Body of pancreas (tissue), 4 donors: Measurements from ENCODE around the gene MFSD1. TPM values are rescaled to one million over a fixed set of nuclear protein-coding genes. Genes with fewer than 3 reads are reported as not detected.

Experiments
- ATAC-seq: fragments of 150-250 bp; one replicate; pipeline ENCODE4 v1.9.1; 2016
- DNase-seq, 4 donors: peaks; one replicate each; pipeline ENCODE4 v3.0.0-alpha.2; 2019
- H3K27ac ChIP-seq, 4 donors: fragments of 200-600 bp; sonication (generic); 1 replicate in 3 of 4; 2 replicates in 1 of 4; pipeline versions ENCODE4 v1.5.1 to v1.6.1; 2016 to 2019; ENCODE audit warnings: mild to moderate bottlenecking in 1 of 4, mixed read lengths in 1 of 4, moderate library complexity in 1 of 4
- H3K27me3 ChIP-seq, 2 donors: fragments of 200-600 bp; sonication (generic); one replicate each; pipeline ENCODE4 v1.6.0; 2016; ENCODE audit warnings: mild to moderate bottlenecking in 1 of 2
- H3K36me3 ChIP-seq, 2 donors: fragments of 200-600 bp; sonication (generic); replicated peaks in 1 of 2; 2 replicates each; pipeline ENCODE4 v1.5.1; 2016; ENCODE audit warnings: low read depth in 2 of 2; ENCODE audit not compliant: insufficient read depth in 1 of 2
- H3K4me1 ChIP-seq: fragments of 200-600 bp; sonication (generic); one replicate; pipeline ENCODE4 v1.6.0; 2016
- H3K4me3 ChIP-seq, 2 donors: fragments of 200-600 bp; sonication (generic); 1 replicate in 1 of 2; 2 replicates in 1 of 2; pipeline ENCODE4 v1.5.1; 2016 to 2019
- H3K9me3 ChIP-seq, 3 donors: fragments of 200-600 bp; sonication (generic); 1 replicate in 2 of 3; 2 replicates in 1 of 3; pipeline ENCODE4 v1.5.1; 2016
- CTCF ChIP-seq, 7 experiments: fragments of 450-650 bp in 4 of 7; fragments of 200-600 bp in 3 of 7; sonication (generic) in 3 of 7; IDR thresholded peaks; one replicate each; pipeline ENCODE4 v1.5.1; 2016 to 2019; ENCODE audit warnings: antibody characterized with exemption in 7 of 7
- POLR2A ChIP-seq, 3 donors: fragments of 450-650 bp; IDR thresholded peaks; one replicate each; pipeline ENCODE4 v1.6.1; 2016; ENCODE audit warnings: antibody characterized with exemption in 3 of 3, mild to moderate bottlenecking in 2 of 3
- WGBS, 2 donors: methylation state at CpG; one replicate each; pipeline ENCODE4 v1.1.5; 2017; 5-methylcytosine and 5-hydroxymethylcytosine counted together
- intact Hi-C: fragments of 100-400 bp; cut with DNase I; formaldehyde crosslinking; loops from one replicate; pipeline ENCODE4 v1.15.1; 2023
- total RNA-seq, 2 donors: library from RNA; depleted of rRNA; stranded (reverse); fragments of >200 nt; gene quantifications; one replicate each; pipeline ENCODE4 v1.1.0, GENCODE V29; 2016

The MFSD1 gene
- total RNA-seq, 2 donors from 2014 or later, result 33.3 to 54.2 TPM

GRCh38 chr3:158762701-158763100, 39.2 kb upstream of the MFSD1 start:
- Histone ChIP-seq H3K4me1 (peaks cover 3% of the 10 kb centered on the region), H3K27ac (no peak overlapping the region), H3K9me3 (no peaks in the 10 kb centered on the region), H3K27me3 (no peaks in the 10 kb centered on the region), H3K36me3 (no peaks in the 10 kb centered on the region), H3K4me3 (no peak overlapping the region)
- intact Hi-C loops, result no loop called here
- peak; percentile 33 for ATAC-seq
- TF ChIP-seq POLR2A (IDR thresholded peaks at IDR 0.05), result no peak
- no peak for TF ChIP-seq CTCF (IDR thresholded peaks at IDR 0.05)
- WGBS, 2 donors, result 73 to 80% methylated on average over 4 of the region's 4 CpGs
- DNase-seq, result no peak

GRCh38 chr3:158763421-158763820, 38.4 kb upstream of the MFSD1 start:
- no peak for ATAC-seq

GRCh38 chr3:158765518-158766205, 36.2 kb upstream of the MFSD1 start:
- intact Hi-C loops, result no loop called here
- TF ChIP-seq CTCF (IDR thresholded peaks at IDR 0.05), result no peak
- no peak for TF ChIP-seq POLR2A (IDR thresholded peaks at IDR 0.05)
- ATAC-seq (no peak), DNase-seq (no peak)
- no peaks in the 10 kb centered on the region for H3K27me3 ChIP-seq
- WGBS, 2 donors, result 69 to 80% methylated on average over 3 of the region's 3 CpGs
- no peak overlapping the region for H3K4me3 ChIP-seq
- no peaks in the 10 kb centered on the region for H3K36me3 ChIP-seq
- peaks cover 17% of the 10 kb centered on the region for H3K4me1 ChIP-seq
- no peak overlapping the region for H3K27ac ChIP-seq
- no peaks in the 10 kb centered on the region for H3K9me3 ChIP-seq

More at GRCh38 chr3:158763421-158763820, 38.4 kb upstream of the MFSD1 start:
- peak in 1 of 4 donors; percentile 26 for DNase-seq
- TF ChIP-seq CTCF (IDR thresholded peaks at IDR 0.05), result no peak
- no peak for TF ChIP-seq POLR2A (IDR thresholded peaks at IDR 0.05)
- H3K27ac ChIP-seq, result no peak overlapping the region
- no peaks in the 10 kb centered on the region for H3K36me3 ChIP-seq
- intact Hi-C loops, result no loop called here
- H3K4me3 ChIP-seq, result no peak overlapping the region
- no peaks in the 10 kb centered on the region for H3K27me3 ChIP-seq
- H3K9me3 ChIP-seq, result no peaks in the 10 kb centered on the region
- peaks cover 10% of the 10 kb centered on the region for H3K4me1 ChIP-seq
- 37 to 39% methylated on average over 2 of the region's 2 CpGs for WGBS, 2 donors

GRCh38 chr3:158766364-158766763, 35.5 kb upstream of the MFSD1 start:
- WGBS, 2 donors, result 83 to 97% methylated on average over 1 of the region's 1 CpG
- H3K27me3 ChIP-seq, result no peaks in the 10 kb centered on the region
- DNase-seq (no peak), ATAC-seq (no peak)
- H3K4me1 ChIP-seq, result peaks cover 18% of the 10 kb centered on the region
- no peaks in the 10 kb centered on the region for H3K9me3 ChIP-seq
- no peaks in the 10 kb centered on the region for H3K36me3 ChIP-seq
- no peak overlapping the region for H3K27ac ChIP-seq
- no peak overlapping the region for H3K4me3 ChIP-seq
- intact Hi-C loops, result no loop called here
- TF ChIP-seq CTCF (IDR thresholded peaks at IDR 0.05), result no peak
- TF ChIP-seq POLR2A (IDR thresholded peaks at IDR 0.05), result no peak

- Histone ChIP-seq H3K4me3 (no peak overlapping the region), H3K36me3 (no peaks in the 10 kb centered on the region), H3K4me1 (peaks cover 21% of the 10 kb centered on the region), H3K9me3 (no peaks in the 10 kb centered on the region), H3K27me3 (no peaks in the 10 kb centered on the region), H3K27ac (peak overlapping the region in 3 of 4 donors; percentile 5 to 33 (median 10))
- DNase-seq (peak; percentile 19 to 52 (median 41)), ATAC-seq (no peak)
- intact Hi-C loops, result no loop called here
- TF ChIP-seq POLR2A (IDR thresholded peaks at IDR 0.05) (no peak), CTCF (IDR thresholded peaks at IDR 0.05) (no peak)
- 21 to 30% methylated on average over 7 of the region's 7 CpGs for WGBS, 2 donors
These were observed 33.5 kb upstream of the MFSD1 start for GRCh38 chr3:158768361-158768787.
